Uterus (tissue), 4 donors: Measurements from ENCODE around the gene TMEM97. TPM values are rescaled to one million over a fixed set of nuclear protein-coding genes. Genes with fewer than 3 reads are reported as not detected.

Source experiments
- DNase-seq, 2 donors: peaks; one replicate each; pipeline ENCODE4 v3.0.0-alpha.2; 2019 to 2020
- H3K27ac ChIP-seq, 2 donors: fragments of 200-600 bp; sonication (generic); 1 replicate in 1 of 2; 2 replicates in 1 of 2; pipeline ENCODE4 v1.5.1; 2016 to 2018
- H3K27me3 ChIP-seq, 2 donors: fragments of 200-600 bp; sonication (generic); one replicate each; pipeline ENCODE4 v1.5.1; 2018 to 2019; ENCODE audit warnings: control low read depth in 1 of 2
- H3K36me3 ChIP-seq, 2 donors: fragments of 200-600 bp; sonication (generic); one replicate each; pipeline ENCODE4 v1.5.1; 2019; ENCODE audit warnings: control low read depth in 1 of 2
- H3K4me1 ChIP-seq, 2 donors: fragments of 200-600 bp; sonication (generic); one replicate each; pipeline ENCODE4 v1.5.1; 2018 to 2019; ENCODE audit warnings: control low read depth in 1 of 2
- H3K4me3 ChIP-seq, 2 donors: fragments of 200-600 bp; sonication (generic); 1 replicate in 1 of 2; 2 replicates in 1 of 2; pipeline ENCODE4 v1.5.1; 2018 to 2019; ENCODE audit warnings: mild to moderate bottlenecking in 1 of 2
- H3K9me3 ChIP-seq, 2 donors: fragments of 200-600 bp; sonication (generic); one replicate each; pipeline ENCODE4 v1.5.1; 2019; ENCODE audit warnings: control low read depth in 1 of 2
- CTCF ChIP-seq, 4 experiments: fragments of 200-600 bp in 2 of 4; fragments of 450-650 bp in 2 of 4; sonication (generic) in 2 of 4; IDR thresholded peaks; one replicate each; pipeline ENCODE4 v1.5.1; 2016 to 2019; ENCODE audit warnings: antibody characterized with exemption in 4 of 4, mild to moderate bottlenecking in 2 of 4, moderate library complexity in 1 of 4
- POLR2A ChIP-seq, 2 donors: fragments of 450-650 bp; IDR thresholded peaks; one replicate each; pipeline ENCODE4 v1.6.1; 2016; ENCODE audit warnings: antibody characterized with exemption in 2 of 2, mild to moderate bottlenecking in 1 of 2, moderate library complexity in 1 of 2
- intact Hi-C: fragments of 100-400 bp; cut with DNase I; formaldehyde crosslinking; loops from one replicate; pipeline ENCODE4 v1.15.1; 2023; ENCODE audit warnings: low total_unique reads
- total RNA-seq, 4 donors: library from RNA; depleted of rRNA in 3 of 4; stranded (reverse); fragments of >200 nt in 3 of 4; gene quantifications; one replicate each; pipeline versions ENCODE4 v1.1.0 to v1.2.4, GENCODE V29; 2014 to 2023
- donor health status: DM: yes; HTN: yes; CAD: no.

Gene TMEM97
- total RNA-seq, 4 donors from 2014 or later: 1.5 to 17.9 (median 10.4) TPM

- DNase-seq: no peak
- no peaks in the 10 kb centered on the region for H3K36me3 ChIP-seq
- intact Hi-C loops: no loop called here
Measured at GRCh38 chr17:28364665-28365363, 45.8 kb downstream of the TMEM97 start, which contains the start of gene SEBOX. Gene SEBOX, minus strand, starts transcription at chr17:28365199. Its CDS starts 48 bp downstream, at chr17:28365151.

GRCh38 chr17:28365487-28365886 lies 46.5 kb downstream of the TMEM97 start:
- DNase-seq: no peak
- Histone ChIP-seq H3K4me1 (no peaks in the 10 kb centered on the region), H3K27ac (no peak overlapping the region), H3K36me3 (no peaks in the 10 kb centered on the region), H3K27me3 (no peaks in the 10 kb centered on the region), H3K9me3 (no peaks in the 10 kb centered on the region), H3K4me3 (no peak overlapping the region)
- TF ChIP-seq POLR2A (IDR thresholded peaks at IDR 0.05) (no peak), CTCF (IDR thresholded peaks at IDR 0.05) (no peak)
- intact Hi-C loops: no loop called here

More at GRCh38 chr17:28364665-28365363, 45.8 kb downstream of the TMEM97 start, which contains the start of gene SEBOX:
- H3K9me3 ChIP-seq: no peaks in the 10 kb centered on the region
- no peaks in the 10 kb centered on the region for H3K27me3 ChIP-seq
- TF ChIP-seq CTCF (IDR thresholded peaks at IDR 0.05) (no peak), POLR2A (IDR thresholded peaks at IDR 0.05) (no peak)
- no peak within 1 kb of the TSS for H3K27ac ChIP-seq
- no peak within 1 kb of the TSS for H3K4me3 ChIP-seq
- H3K4me1 ChIP-seq: no peaks in the 10 kb centered on the region

- H3K27ac ChIP-seq: no peak overlapping the region
- intact Hi-C loops: no loop called here
- TF ChIP-seq CTCF (IDR thresholded peaks at IDR 0.05) (no peak), POLR2A (IDR thresholded peaks at IDR 0.05) (no peak)
- no peaks in the 10 kb centered on the region for H3K9me3 ChIP-seq
- H3K4me1 ChIP-seq: no peaks in the 10 kb centered on the region
- no peaks in the 10 kb centered on the region for H3K36me3 ChIP-seq
- DNase-seq: no peak
- no peak overlapping the region for H3K4me3 ChIP-seq
- no peaks in the 10 kb centered on the region for H3K27me3 ChIP-seq
Measured at GRCh38 chr17:28366605-28367004, 47.6 kb downstream of the TMEM97 start.

- Histone ChIP-seq H3K9me3 (no peaks in the 10 kb centered on the region), H3K27me3 (no peaks in the 10 kb centered on the region), H3K27ac (no peak overlapping the region), H3K4me1 (peaks cover 0 to 1% of the 10 kb centered on the region in 2 donors), H3K4me3 (no peak overlapping the region), H3K36me3 (no peaks in the 10 kb centered on the region)
- intact Hi-C loops: no loop called here
- no peak for DNase-seq
- TF ChIP-seq POLR2A (IDR thresholded peaks at IDR 0.05) (no peak), CTCF (IDR thresholded peaks at IDR 0.05) (no peak)
Measured at GRCh38 chr17:28367641-28368305, 48.8 kb downstream of the TMEM97 start.

- H3K9me3 ChIP-seq: no peaks in the 10 kb centered on the region
- intact Hi-C loops: no loop called here
- H3K4me3 ChIP-seq: no peak overlapping the region
- H3K36me3 ChIP-seq: no peaks in the 10 kb centered on the region
- no peak for TF ChIP-seq POLR2A (IDR thresholded peaks at IDR 0.05)
- TF ChIP-seq CTCF (IDR thresholded peaks at IDR 0.05): no peak
- no peak for DNase-seq
- peaks cover 5 to 7% of the 10 kb centered on the region in 2 donors for H3K4me1 ChIP-seq
- H3K27me3 ChIP-seq: no peaks in the 10 kb centered on the region
- no peak overlapping the region for H3K27ac ChIP-seq
Measured at GRCh38 chr17:28368306-28368831, 49.4 kb downstream of the TMEM97 start.
